ENCODE data around the gene EHHADH.

Gene EHHADH

GRCh38 chr3:185187391-185187790, 66.5 kb downstream of the EHHADH start:
- Histone ChIP-seq H3K36me3 (ENCODE audit: control insufficient read depth, low read depth, low read length) (no peaks in the 10 kb centered on the region), H3K9ac (ENCODE audit: low read length) (no peak overlapping the region), H3K4me3 (ENCODE audit: low read length) (no peak overlapping the region), H3K9me3 (ENCODE audit: control insufficient read depth, low read depth, low read length) (no peaks in the 10 kb centered on the region), H3K4me1 (ENCODE audit: control insufficient read depth, low read depth, low read length) (no peaks in the 10 kb centered on the region), H3K27ac (ENCODE audit: low read length) (no peak overlapping the region), H3K27me3 (ENCODE audit: control insufficient read depth, insufficient read depth, low read length) (no peaks in the 10 kb centered on the region)

- Histone ChIP-seq H3K4me1 (ENCODE audit: control insufficient read depth, low read depth, low read length) (peaks cover 11% of the 10 kb centered on the region), H3K27ac (ENCODE audit: low read length) (no peak overlapping the region), H3K36me3 (ENCODE audit: control insufficient read depth, low read depth, low read length) (no peaks in the 10 kb centered on the region), H3K27me3 (ENCODE audit: control insufficient read depth, insufficient read depth, low read length) (no peaks in the 10 kb centered on the region), H3K9me3 (ENCODE audit: control insufficient read depth, low read depth, low read length) (no peaks in the 10 kb centered on the region), H3K4me3 (ENCODE audit: low read length) (no peak overlapping the region), H3K9ac (ENCODE audit: low read length) (no peak overlapping the region)
Measured at GRCh38 chr3:185176750-185177359, 77.0 kb downstream of the EHHADH start.

- Histone ChIP-seq H3K4me1 (ENCODE audit: control insufficient read depth, low read depth, low read length) (peaks cover 11% of the 10 kb centered on the region), H3K27ac (ENCODE audit: low read length) (no peak overlapping the region), H3K4me3 (ENCODE audit: low read length) (no peak overlapping the region), H3K9me3 (ENCODE audit: control insufficient read depth, low read depth, low read length) (no peaks in the 10 kb centered on the region), H3K27me3 (ENCODE audit: control insufficient read depth, insufficient read depth, low read length) (no peaks in the 10 kb centered on the region), H3K9ac (ENCODE audit: low read length) (peak overlapping the region; percentile 8), H3K36me3 (ENCODE audit: control insufficient read depth, low read depth, low read length) (no peaks in the 10 kb centered on the region)
Measured at GRCh38 chr3:185175370-185175987, 78.4 kb downstream of the EHHADH start.

- Histone ChIP-seq H3K4me1 (ENCODE audit: control insufficient read depth, low read depth, low read length) (peaks cover 11% of the 10 kb centered on the region), H3K4me3 (ENCODE audit: low read length) (no peak overlapping the region), H3K27me3 (ENCODE audit: control insufficient read depth, insufficient read depth, low read length) (no peaks in the 10 kb centered on the region), H3K27ac (ENCODE audit: low read length) (no peak overlapping the region), H3K9ac (ENCODE audit: low read length) (no peak overlapping the region), H3K36me3 (ENCODE audit: control insufficient read depth, low read depth, low read length) (no peaks in the 10 kb centered on the region), H3K9me3 (ENCODE audit: control insufficient read depth, low read depth, low read length) (no peaks in the 10 kb centered on the region)
Measured at GRCh38 chr3:185172086-185173049, 81.5 kb downstream of the EHHADH start.

GRCh38 chr3:185164428-185165217, 89.2 kb downstream of the EHHADH start:
- Histone ChIP-seq H3K27me3 (ENCODE audit: control insufficient read depth, insufficient read depth, low read length) (no peaks in the 10 kb centered on the region), H3K9ac (ENCODE audit: low read length) (no peak overlapping the region), H3K9me3 (ENCODE audit: control insufficient read depth, low read depth, low read length) (no peaks in the 10 kb centered on the region), H3K4me1 (ENCODE audit: control insufficient read depth, low read depth, low read length) (no peaks in the 10 kb centered on the region), H3K27ac (ENCODE audit: low read length) (no peak overlapping the region), H3K36me3 (ENCODE audit: control insufficient read depth, low read depth, low read length) (no peaks in the 10 kb centered on the region), H3K4me3 (ENCODE audit: low read length) (no peak overlapping the region)

GRCh38 chr3:185162634-185163033, 91.2 kb downstream of the EHHADH start:
- no peaks in the 10 kb centered on the region for H3K9me3 ChIP-seq (ENCODE audit: control insufficient read depth, low read depth, low read length)
- H3K36me3 ChIP-seq (ENCODE audit: control insufficient read depth, low read depth, low read length) = no peaks in the 10 kb centered on the region
- H3K4me3 ChIP-seq (ENCODE audit: low read length) = no peak overlapping the region
- no peaks in the 10 kb centered on the region for H3K27me3 ChIP-seq (ENCODE audit: control insufficient read depth, insufficient read depth, low read length)
- no peak overlapping the region for H3K9ac ChIP-seq (ENCODE audit: low read length)
- no peaks in the 10 kb centered on the region for H3K4me1 ChIP-seq (ENCODE audit: control insufficient read depth, low read depth, low read length)
- no peak overlapping the region for H3K27ac ChIP-seq (ENCODE audit: low read length)

GRCh38 chr3:185161761-185162160, 92.1 kb downstream of the EHHADH start:
- Histone ChIP-seq H3K36me3 (ENCODE audit: control insufficient read depth, low read depth, low read length) (no peaks in the 10 kb centered on the region), H3K9ac (ENCODE audit: low read length) (no peak overlapping the region), H3K27me3 (ENCODE audit: control insufficient read depth, insufficient read depth, low read length) (no peaks in the 10 kb centered on the region), H3K4me3 (ENCODE audit: low read length) (no peak overlapping the region), H3K4me1 (ENCODE audit: control insufficient read depth, low read depth, low read length) (no peaks in the 10 kb centered on the region), H3K9me3 (ENCODE audit: control insufficient read depth, low read depth, low read length) (no peaks in the 10 kb centered on the region), H3K27ac (ENCODE audit: low read length) (no peak overlapping the region)

- Histone ChIP-seq H3K27ac (ENCODE audit: low read length) (no peak overlapping the region), H3K4me3 (ENCODE audit: low read length) (no peak overlapping the region), H3K9ac (ENCODE audit: low read length) (no peak overlapping the region), H3K36me3 (ENCODE audit: control insufficient read depth, low read depth, low read length) (no peaks in the 10 kb centered on the region), H3K27me3 (ENCODE audit: control insufficient read depth, insufficient read depth, low read length) (peaks cover 15% of the 10 kb centered on the region), H3K9me3 (ENCODE audit: control insufficient read depth, low read depth, low read length) (no peaks in the 10 kb centered on the region), H3K4me1 (ENCODE audit: control insufficient read depth, low read depth, low read length) (peaks cover 5% of the 10 kb centered on the region)
Measured at GRCh38 chr3:185157347-185157746, 96.5 kb downstream of the EHHADH start.

GRCh38 chr3:185155678-185156077, 98.2 kb downstream of the EHHADH start:
- H3K27me3 ChIP-seq (ENCODE audit: control insufficient read depth, insufficient read depth, low read length) = peaks cover 32% of the 10 kb centered on the region
- H3K9me3 ChIP-seq (ENCODE audit: control insufficient read depth, low read depth, low read length) = no peaks in the 10 kb centered on the region
- H3K9ac ChIP-seq (ENCODE audit: low read length) = no peak overlapping the region
- H3K4me3 ChIP-seq (ENCODE audit: low read length) = no peak overlapping the region
- H3K4me1 ChIP-seq (ENCODE audit: control insufficient read depth, low read depth, low read length) = peaks cover 5% of the 10 kb centered on the region
- no peak overlapping the region for H3K27ac ChIP-seq (ENCODE audit: low read length)
- H3K36me3 ChIP-seq (ENCODE audit: control insufficient read depth, low read depth, low read length) = no peaks in the 10 kb centered on the region

- Histone ChIP-seq H3K27ac (ENCODE audit: low read length) (no peak overlapping the region), H3K4me1 (ENCODE audit: control insufficient read depth, low read depth, low read length) (peaks cover 5% of the 10 kb centered on the region), H3K4me3 (ENCODE audit: low read length) (peak overlapping the region; percentile 76), H3K36me3 (ENCODE audit: control insufficient read depth, low read depth, low read length) (no peaks in the 10 kb centered on the region), H3K9me3 (ENCODE audit: control insufficient read depth, low read depth, low read length) (no peaks in the 10 kb centered on the region), H3K9ac (ENCODE audit: low read length) (no peak overlapping the region), H3K27me3 (ENCODE audit: control insufficient read depth, insufficient read depth, low read length) (peaks cover 41% of the 10 kb centered on the region)
Measured at GRCh38 chr3:185153861-185154629, 99.8 kb downstream of the EHHADH start.

All from iPS-18a (cell line).